Activated naive CD4-positive, alpha-beta T cell treated with anti-CD3 and anti-CD28 coated beads for 36 hours (primary cell): ENCODE data around the gene CXCL8. TPM values are rescaled to one million over a fixed set of nuclear protein-coding genes. Genes with fewer than 3 reads are reported as not detected.

Source experiments
- CTCF ChIA-PET: fragments of 350-600 bp; sonication (Branson Sonifier 250); formaldehyde crosslinking; loops from one replicate; lab custom pipeline; 2021; ENCODE audit warnings: antibody characterized with exemption; lab: Charles Lee
- DNase-seq: peaks from one replicate; pipeline ENCODE4 v3.0.0-alpha.2; 2020
- H3K27ac Mint-ChIP-seq: one replicate; pipeline ENCODE4 v1.8.0; 2021; ENCODE audit warnings: mild to moderate bottlenecking, mixed read lengths
- H3K27me3 Mint-ChIP-seq: one replicate; pipeline ENCODE4 v1.8.0; 2021; ENCODE audit warnings: low read depth, mixed read lengths
- H3K36me3 Mint-ChIP-seq: one replicate; pipeline ENCODE4 v1.8.0; 2021; ENCODE audit warnings: low read depth, mixed read lengths
- H3K4me1 Mint-ChIP-seq: one replicate; pipeline ENCODE4 v1.8.0; 2021; ENCODE audit warnings: low read depth, mixed read lengths
- H3K4me3 Mint-ChIP-seq: one replicate; pipeline ENCODE4 v1.8.0; 2021; ENCODE audit warnings: mild to moderate bottlenecking, moderate library complexity, mixed read lengths
- H3K9me3 Mint-ChIP-seq: one replicate; pipeline ENCODE4 v1.8.0; 2021; ENCODE audit warnings: mixed read lengths
- intact Hi-C: fragments of 100-400 bp; cut with micrococcal nuclease; formaldehyde crosslinking; loops from one replicate; pipeline ENCODE4 v1.15.1; 2023
- total RNA-seq, 2 experiments: library from RNA; stranded (reverse); gene quantifications; one replicate each; pipeline ENCODE4 v1.2.3, GENCODE V29; 2021

CXCL8 gene
- total RNA-seq, 2 experiments from 2014 or later: not detected

DNA sequence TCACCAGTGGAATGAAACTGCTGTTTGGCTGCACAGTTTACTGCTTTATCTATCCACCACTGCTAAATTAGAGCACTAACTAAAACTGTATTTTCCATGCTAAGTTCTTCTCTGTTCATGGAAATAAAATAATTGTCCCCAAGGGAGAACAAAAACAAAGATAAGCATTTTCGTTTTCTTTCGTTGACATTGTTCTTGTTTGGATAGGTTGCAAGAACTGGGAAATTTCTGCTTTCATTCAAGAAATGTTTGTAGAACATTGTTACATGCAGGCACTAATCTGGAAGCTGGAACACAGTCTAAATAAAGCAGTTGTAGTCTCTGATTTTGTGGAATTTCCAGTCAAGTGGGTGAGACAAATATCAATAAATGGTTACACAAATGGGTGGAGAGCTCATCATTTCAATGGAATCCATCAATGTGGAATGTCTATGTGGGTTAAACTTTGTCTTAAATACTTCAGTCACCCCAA, 5.8 kb upstream of the CXCL8 start:
- H3K36me3 Mint-ChIP-seq: no peaks in the 10 kb centered on the region
- no peaks in the 10 kb centered on the region for H3K9me3 Mint-ChIP-seq
- H3K27ac Mint-ChIP-seq: no peak overlapping the region
- CTCF ChIA-PET: no interaction called here
- DNase-seq: no peak
- no peak overlapping the region for H3K4me3 Mint-ChIP-seq
- peaks cover 10% of the 10 kb centered on the region for H3K27me3 Mint-ChIP-seq
- intact Hi-C loops: loop anchor here (10.0 kb wide), 1 partner anchor 300 kb away; the partner anchor contains the start of gene CXCL3
- H3K4me1 Mint-ChIP-seq: no peaks in the 10 kb centered on the region

DNA sequence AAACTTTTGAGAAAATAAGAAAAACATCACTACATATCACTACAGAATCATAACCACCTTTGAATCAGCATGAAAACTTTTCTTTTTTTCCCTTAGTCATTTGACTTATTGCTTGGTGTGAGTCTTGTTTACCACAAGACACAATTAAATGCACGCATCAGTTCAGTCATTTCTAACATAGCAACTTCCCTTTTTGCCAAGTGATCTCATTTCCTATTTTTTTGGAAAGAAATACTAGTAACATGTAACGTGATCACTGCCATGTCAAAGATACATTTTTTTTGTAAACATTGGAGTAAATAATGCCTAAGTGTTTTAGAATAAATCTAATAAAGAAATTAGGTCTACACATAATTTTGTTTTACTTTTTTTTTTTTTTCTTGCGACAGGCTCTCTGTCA, 5.1 kb upstream of the CXCL8 start:
- no peaks in the 10 kb centered on the region for H3K4me1 Mint-ChIP-seq
- H3K9me3 Mint-ChIP-seq: no peaks in the 10 kb centered on the region
- CTCF ChIA-PET: no interaction called here
- no peak overlapping the region for H3K27ac Mint-ChIP-seq
- no peak overlapping the region for H3K4me3 Mint-ChIP-seq
- no peaks in the 10 kb centered on the region for H3K36me3 Mint-ChIP-seq
- intact Hi-C loops: loop anchor here (10.0 kb wide), 1 partner anchor 300 kb away; the partner anchor contains the start of gene CXCL3
- DNase-seq: no peak
- peaks cover 10% of the 10 kb centered on the region for H3K27me3 Mint-ChIP-seq

DNA sequence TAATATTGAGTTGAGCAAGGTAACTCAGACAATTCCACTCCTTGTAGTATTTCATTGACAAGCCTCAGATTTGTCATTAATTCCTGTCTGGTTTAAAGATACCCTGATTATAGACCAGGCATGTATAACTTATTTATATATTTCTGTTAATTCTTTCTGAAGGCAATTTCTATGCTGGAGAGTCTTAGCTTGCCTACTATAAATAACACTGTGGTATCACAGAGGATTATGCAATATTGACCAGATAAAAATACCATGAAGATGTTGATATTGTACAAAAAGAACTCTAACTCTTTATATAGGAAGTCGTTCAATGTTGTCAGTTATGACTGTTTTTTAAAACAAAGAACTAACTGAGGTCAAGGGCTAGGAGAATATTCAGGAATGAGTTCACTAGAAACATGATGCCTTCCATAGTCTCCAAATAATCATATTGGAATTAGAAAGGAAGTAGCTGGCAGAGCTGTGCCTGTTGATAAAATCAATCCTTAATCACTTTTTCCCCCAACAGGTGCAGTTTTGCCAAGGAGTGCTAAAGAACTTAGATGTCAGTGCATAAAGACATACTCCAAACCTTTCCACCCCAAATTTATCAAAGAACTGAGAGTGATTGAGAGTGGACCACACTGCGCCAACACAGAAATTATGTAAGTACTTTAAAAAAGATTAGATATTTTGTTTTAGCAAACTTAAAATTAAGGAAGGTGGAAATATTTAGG, 821 bp downstream of the CXCL8 start:
- H3K36me3 Mint-ChIP-seq: no peaks in the 10 kb centered on the region
- H3K4me1 Mint-ChIP-seq: no peaks in the 10 kb centered on the region
- H3K9me3 Mint-ChIP-seq: no peaks in the 10 kb centered on the region
- H3K27ac Mint-ChIP-seq: no peak overlapping the region
- no peak for DNase-seq
- no peak overlapping the region for H3K4me3 Mint-ChIP-seq
- CTCF ChIA-PET: no interaction called here
- no peaks in the 10 kb centered on the region for H3K27me3 Mint-ChIP-seq
- intact Hi-C loops: no loop called here

GRCh38 chr4:73741750-73742489, 1.6 kb downstream of the CXCL8 start:
- Mint-ChIP-seq H3K4me1 (no peaks in the 10 kb centered on the region), H3K27ac (no peak overlapping the region), H3K4me3 (no peak overlapping the region), H3K36me3 (no peaks in the 10 kb centered on the region), H3K9me3 (no peaks in the 10 kb centered on the region), H3K27me3 (no peaks in the 10 kb centered on the region)
- no peak for DNase-seq
- CTCF ChIA-PET: no interaction called here
- intact Hi-C loops: no loop called here

DNA sequence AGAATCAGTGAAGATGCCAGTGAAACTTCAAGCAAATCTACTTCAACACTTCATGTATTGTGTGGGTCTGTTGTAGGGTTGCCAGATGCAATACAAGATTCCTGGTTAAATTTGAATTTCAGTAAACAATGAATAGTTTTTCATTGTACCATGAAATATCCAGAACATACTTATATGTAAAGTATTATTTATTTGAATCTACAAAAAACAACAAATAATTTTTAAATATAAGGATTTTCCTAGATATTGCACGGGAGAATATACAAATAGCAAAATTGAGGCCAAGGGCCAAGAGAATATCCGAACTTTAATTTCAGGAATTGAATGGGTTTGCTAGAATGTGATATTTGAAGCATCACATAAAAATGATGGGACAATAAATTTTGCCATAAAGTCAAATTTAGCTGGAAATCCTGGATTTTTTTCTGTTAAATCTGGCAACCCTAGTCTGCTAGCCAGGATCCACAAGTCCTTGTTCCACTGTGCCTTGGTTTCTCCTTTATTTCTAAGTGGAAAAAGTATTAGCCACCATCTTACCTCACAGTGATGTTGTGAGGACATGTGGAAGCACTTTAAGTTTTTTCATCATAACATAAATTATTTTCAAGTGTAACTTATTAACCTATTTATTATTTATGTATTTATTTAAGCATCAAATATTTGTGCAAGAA, 2.3 kb downstream of the CXCL8 start:
- H3K9me3 Mint-ChIP-seq: no peaks in the 10 kb centered on the region
- CTCF ChIA-PET: no interaction called here
- H3K4me1 Mint-ChIP-seq: no peaks in the 10 kb centered on the region
- DNase-seq: no peak
- intact Hi-C loops: no loop called here
- H3K4me3 Mint-ChIP-seq: no peak overlapping the region
- H3K27me3 Mint-ChIP-seq: no peaks in the 10 kb centered on the region
- H3K36me3 Mint-ChIP-seq: no peaks in the 10 kb centered on the region
- no peak overlapping the region for H3K27ac Mint-ChIP-seq

DNA sequence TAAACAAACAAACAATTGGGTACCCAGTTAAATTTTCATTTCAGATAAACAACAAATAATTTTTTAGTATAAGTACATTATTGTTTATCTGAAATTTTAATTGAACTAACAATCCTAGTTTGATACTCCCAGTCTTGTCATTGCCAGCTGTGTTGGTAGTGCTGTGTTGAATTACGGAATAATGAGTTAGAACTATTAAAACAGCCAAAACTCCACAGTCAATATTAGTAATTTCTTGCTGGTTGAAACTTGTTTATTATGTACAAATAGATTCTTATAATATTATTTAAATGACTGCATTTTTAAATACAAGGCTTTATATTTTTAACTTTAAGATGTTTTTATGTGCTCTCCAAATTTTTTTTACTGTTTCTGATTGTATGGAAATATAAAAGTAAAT, 2.9 kb downstream of the CXCL8 start:
- Mint-ChIP-seq H3K27ac (no peak overlapping the region), H3K4me3 (no peak overlapping the region), H3K9me3 (no peaks in the 10 kb centered on the region), H3K4me1 (no peaks in the 10 kb centered on the region), H3K27me3 (no peaks in the 10 kb centered on the region), H3K36me3 (no peaks in the 10 kb centered on the region)
- DNase-seq: no peak
- CTCF ChIA-PET: no interaction called here
- intact Hi-C loops: no loop called here

GRCh38 chr4:73743795-73744194, 3.4 kb downstream of the CXCL8 start:
- no peaks in the 10 kb centered on the region for H3K27me3 Mint-ChIP-seq
- H3K4me1 Mint-ChIP-seq: no peaks in the 10 kb centered on the region
- intact Hi-C loops: no loop called here
- H3K36me3 Mint-ChIP-seq: no peaks in the 10 kb centered on the region
- no peak overlapping the region for H3K27ac Mint-ChIP-seq
- CTCF ChIA-PET: no interaction called here
- no peak for DNase-seq
- H3K9me3 Mint-ChIP-seq: no peaks in the 10 kb centered on the region
- H3K4me3 Mint-ChIP-seq: no peak overlapping the region

GRCh38 chr4:73744203-73744602, 3.8 kb downstream of the CXCL8 start:
- Mint-ChIP-seq H3K36me3 (no peaks in the 10 kb centered on the region), H3K4me1 (no peaks in the 10 kb centered on the region), H3K9me3 (no peaks in the 10 kb centered on the region), H3K27ac (no peak overlapping the region), H3K27me3 (no peaks in the 10 kb centered on the region), H3K4me3 (no peak overlapping the region)
- CTCF ChIA-PET: no interaction called here
- intact Hi-C loops: no loop called here
- DNase-seq: no peak

- intact Hi-C loops: no loop called here
- CTCF ChIA-PET: no interaction called here
- no peaks in the 10 kb centered on the region for H3K36me3 Mint-ChIP-seq
- no peak overlapping the region for H3K4me3 Mint-ChIP-seq
- no peak for DNase-seq
- no peaks in the 10 kb centered on the region for H3K27me3 Mint-ChIP-seq
- no peak overlapping the region for H3K27ac Mint-ChIP-seq
- H3K4me1 Mint-ChIP-seq: no peaks in the 10 kb centered on the region
- H3K9me3 Mint-ChIP-seq: no peaks in the 10 kb centered on the region
Observed at GRCh38 chr4:73750730-73751129, 10.4 kb downstream of the CXCL8 start.

- Mint-ChIP-seq H3K4me3 (no peak overlapping the region), H3K27ac (no peak overlapping the region)
- intact Hi-C loops: no loop called here
Observed at GRCh38 chr4:73751166-73751565, 10.8 kb downstream of the CXCL8 start.

GRCh38 chr4:73751830-73752229, 11.5 kb downstream of the CXCL8 start:
- Mint-ChIP-seq H3K36me3 (no peaks in the 10 kb centered on the region), H3K4me1 (no peaks in the 10 kb centered on the region), H3K9me3 (no peaks in the 10 kb centered on the region), H3K27me3 (no peaks in the 10 kb centered on the region), H3K27ac (no peak overlapping the region), H3K4me3 (no peak overlapping the region)
- CTCF ChIA-PET: no interaction called here
- DNase-seq: no peak
- intact Hi-C loops: no loop called here

More at GRCh38 chr4:73751166-73751565, 10.8 kb downstream of the CXCL8 start:
- no peaks in the 10 kb centered on the region for H3K36me3 Mint-ChIP-seq
- no peaks in the 10 kb centered on the region for H3K4me1 Mint-ChIP-seq
- H3K27me3 Mint-ChIP-seq: no peaks in the 10 kb centered on the region
- CTCF ChIA-PET: no interaction called here
- no peak for DNase-seq
- H3K9me3 Mint-ChIP-seq: no peaks in the 10 kb centered on the region

DNA sequence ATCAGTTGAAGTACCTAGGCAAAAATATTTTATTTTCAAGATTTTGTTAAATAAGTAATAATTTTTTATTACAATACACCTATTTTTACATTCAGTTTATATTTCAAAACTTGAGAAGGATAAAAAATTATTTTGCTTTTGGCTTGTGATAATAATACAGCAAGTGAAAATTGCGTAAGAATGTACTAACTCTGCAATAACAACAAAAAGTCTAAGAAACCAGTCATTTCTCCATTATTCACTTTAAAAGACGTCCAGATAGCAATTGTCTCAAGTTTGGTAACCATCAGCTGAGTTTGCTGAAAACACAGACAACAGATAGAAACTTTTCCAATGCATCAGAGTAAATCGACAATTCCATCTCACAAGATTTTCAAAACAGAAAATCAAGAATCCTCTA, 12.1 kb downstream of the CXCL8 start:
- H3K27me3 Mint-ChIP-seq: no peaks in the 10 kb centered on the region
- intact Hi-C loops: no loop called here
- CTCF ChIA-PET: no interaction called here
- no peaks in the 10 kb centered on the region for H3K36me3 Mint-ChIP-seq
- H3K9me3 Mint-ChIP-seq: no peaks in the 10 kb centered on the region
- H3K4me1 Mint-ChIP-seq: no peaks in the 10 kb centered on the region
- no peak overlapping the region for H3K4me3 Mint-ChIP-seq
- no peak overlapping the region for H3K27ac Mint-ChIP-seq
- no peak for DNase-seq
